Loucy (cell line): ENCODE results near the gene CACNA2D3.

Experiments used
- EZH2phosphoT487 ChIP-seq: fragments of 200-600 bp; IDR thresholded peaks from 2 replicates; pipeline ENCODE4 v1.6.1; 2018; ENCODE audit warnings: antibody characterized with exemption, mild to moderate bottlenecking, moderate library complexity, borderline replicate concordance
- TF ChIP-seq, protein P1 (sequence below): fragments of 200-600 bp; sonication (generic); conservative IDR thresholded peaks from 2 replicates; pipeline ENCODE4 v1.5.1; 2014; ENCODE audit warnings: mild to moderate bottlenecking, antibody characterized with exemption, low read length

GRCh38 chr3:54079730-54080325 is 42.5 kb upstream of the CACNA2D3 start:
- TF ChIP-seq, protein P1, sequence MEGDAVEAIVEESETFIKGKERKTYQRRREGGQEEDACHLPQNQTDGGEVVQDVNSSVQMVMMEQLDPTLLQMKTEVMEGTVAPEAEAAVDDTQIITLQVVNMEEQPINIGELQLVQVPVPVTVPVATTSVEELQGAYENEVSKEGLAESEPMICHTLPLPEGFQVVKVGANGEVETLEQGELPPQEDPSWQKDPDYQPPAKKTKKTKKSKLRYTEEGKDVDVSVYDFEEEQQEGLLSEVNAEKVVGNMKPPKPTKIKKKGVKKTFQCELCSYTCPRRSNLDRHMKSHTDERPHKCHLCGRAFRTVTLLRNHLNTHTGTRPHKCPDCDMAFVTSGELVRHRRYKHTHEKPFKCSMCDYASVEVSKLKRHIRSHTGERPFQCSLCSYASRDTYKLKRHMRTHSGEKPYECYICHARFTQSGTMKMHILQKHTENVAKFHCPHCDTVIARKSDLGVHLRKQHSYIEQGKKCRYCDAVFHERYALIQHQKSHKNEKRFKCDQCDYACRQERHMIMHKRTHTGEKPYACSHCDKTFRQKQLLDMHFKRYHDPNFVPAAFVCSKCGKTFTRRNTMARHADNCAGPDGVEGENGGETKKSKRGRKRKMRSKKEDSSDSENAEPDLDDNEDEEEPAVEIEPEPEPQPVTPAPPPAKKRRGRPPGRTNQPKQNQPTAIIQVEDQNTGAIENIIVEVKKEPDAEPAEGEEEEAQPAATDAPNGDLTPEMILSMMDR = no peak
- no peak for TF ChIP-seq EZH2phosphoT487
